Suprapubic skin (tissue), 4 donors: ENCODE data around the gene CCDC179. TPM values are rescaled to one million over a fixed set of nuclear protein-coding genes. Genes with fewer than 3 reads are reported as not detected.

Experiments used
- DNase-seq, 2 donors: peaks; one replicate each; pipeline ENCODE4 v3.0.0-alpha.2; 2019; ENCODE audit warnings: low spot score in 2 of 2
- H3K27ac ChIP-seq: fragments of 200-600 bp; sonication (generic); one replicate; pipeline ENCODE4 v1.5.1; 2019
- H3K27me3 ChIP-seq: fragments of 200-600 bp; sonication (generic); one replicate; pipeline ENCODE4 v1.5.1; 2019
- H3K36me3 ChIP-seq: fragments of 200-600 bp; sonication (generic); one replicate; pipeline ENCODE4 v1.5.1; 2019
- H3K4me1 ChIP-seq: fragments of 200-600 bp; sonication (generic); one replicate; pipeline ENCODE4 v1.5.1; 2019
- H3K4me3 ChIP-seq: fragments of 200-600 bp; sonication (generic); one replicate; pipeline ENCODE4 v1.5.1; 2019; ENCODE audit warnings: mild to moderate bottlenecking
- H3K9me3 ChIP-seq: fragments of 200-600 bp; sonication (generic); one replicate; pipeline ENCODE4 v1.5.1; 2019
- CTCF ChIP-seq, 2 donors: fragments of 200-600 bp in 1 of 2; fragments of 450-650 bp in 1 of 2; sonication (generic) in 1 of 2; IDR thresholded peaks; one replicate each; pipeline ENCODE4 v1.5.1; 2016 to 2019; ENCODE audit warnings: antibody characterized with exemption in 2 of 2, mild to moderate bottlenecking in 1 of 2, moderate library complexity in 1 of 2
- EP300 ChIP-seq: sonication (generic); formaldehyde crosslinking; IDR thresholded peaks from one replicate; pipeline ENCODE4 v1.6.1; 2017; ENCODE audit warnings: antibody characterized with exemption
- POLR2A ChIP-seq, 2 donors: fragments of 450-650 bp; IDR thresholded peaks; one replicate each; pipeline ENCODE4 v1.6.1; 2017; ENCODE audit warnings: antibody characterized with exemption in 2 of 2, mild to moderate bottlenecking in 2 of 2, moderate library complexity in 2 of 2
- POLR2AphosphoS5 ChIP-seq, 3 donors: sonication (generic); formaldehyde crosslinking; IDR thresholded peaks; one replicate each; pipeline ENCODE4 v1.6.1; 2017; ENCODE audit warnings: antibody characterized with exemption in 3 of 3
- WGBS: methylation state at CpG from one replicate; pipeline ENCODE4 v1.1.5; 2018; 5-methylcytosine and 5-hydroxymethylcytosine counted together
- total RNA-seq, 4 donors: library from RNA; depleted of rRNA; stranded (reverse); fragments of >200 nt; gene quantifications; one replicate each; pipeline ENCODE4 v1.1.0, GENCODE V29; 2016

Gene CCDC179
- total RNA-seq, 4 donors from 2014 or later = not detected

- H3K4me1 ChIP-seq = no peaks in the 10 kb centered on the region
- TF ChIP-seq POLR2A (IDR thresholded peaks at IDR 0.05) = no peak
- TF ChIP-seq POLR2AphosphoS5 (IDR thresholded peaks at IDR 0.05) = no peak
- TF ChIP-seq CTCF (IDR thresholded peaks at IDR 0.05) = no peak
- TF ChIP-seq EP300 = no peak
- no peaks in the 10 kb centered on the region for H3K27me3 ChIP-seq
- WGBS = 84% methylated on average over 2 of the region's 2 CpGs
- no peaks in the 10 kb centered on the region for H3K9me3 ChIP-seq
- no peak for DNase-seq
- no peaks in the 10 kb centered on the region for H3K36me3 ChIP-seq
- no peak overlapping the region for H3K4me3 ChIP-seq
- no peak overlapping the region for H3K27ac ChIP-seq
These were observed 30.0 kb upstream of the CCDC179 start for GRCh38 chr11:22890227-22890626.

- Histone ChIP-seq H3K4me1 (no peaks in the 10 kb centered on the region), H3K36me3 (no peaks in the 10 kb centered on the region), H3K27me3 (no peaks in the 10 kb centered on the region), H3K27ac (no peak overlapping the region), H3K9me3 (no peaks in the 10 kb centered on the region), H3K4me3 (no peak overlapping the region)
- no peak for TF ChIP-seq CTCF (IDR thresholded peaks at IDR 0.05)
- no peak for TF ChIP-seq EP300
- TF ChIP-seq POLR2A (IDR thresholded peaks at IDR 0.05) = no peak
- TF ChIP-seq POLR2AphosphoS5 (IDR thresholded peaks at IDR 0.05) = no peak
- no peak for DNase-seq
- 38% methylated on average over 1 of the region's 1 CpG for WGBS
These were observed 23.9 kb upstream of the CCDC179 start for GRCh38 chr11:22884217-22884616.

- Histone ChIP-seq H3K9me3 (no peaks in the 10 kb centered on the region), H3K27ac (no peak overlapping the region), H3K36me3 (no peaks in the 10 kb centered on the region), H3K4me3 (no peak overlapping the region), H3K27me3 (no peaks in the 10 kb centered on the region), H3K4me1 (no peaks in the 10 kb centered on the region)
- TF ChIP-seq EP300 (no peak), CTCF (IDR thresholded peaks at IDR 0.05) (no peak), POLR2A (IDR thresholded peaks at IDR 0.05) (no peak), POLR2AphosphoS5 (IDR thresholded peaks at IDR 0.05) (no peak)
- no peak for DNase-seq
- WGBS = 29% methylated on average over 2 of the region's 2 CpGs
These were observed 19.4 kb upstream of the CCDC179 start for GRCh38 chr11:22879630-22880029.

GRCh38 chr11:22878604-22879003 is 18.3 kb upstream of the CCDC179 start:
- H3K36me3 ChIP-seq = no peaks in the 10 kb centered on the region
- H3K4me1 ChIP-seq = no peaks in the 10 kb centered on the region
- no peak for TF ChIP-seq CTCF (IDR thresholded peaks at IDR 0.05)
- no peak for TF ChIP-seq EP300
- TF ChIP-seq POLR2AphosphoS5 (IDR thresholded peaks at IDR 0.05) = no peak
- H3K9me3 ChIP-seq = no peaks in the 10 kb centered on the region
- H3K27me3 ChIP-seq = no peaks in the 10 kb centered on the region
- no peak for DNase-seq
- no peak overlapping the region for H3K4me3 ChIP-seq
- H3K27ac ChIP-seq = no peak overlapping the region

GRCh38 chr11:22878039-22878438 is 17.8 kb upstream of the CCDC179 start:
- no peak overlapping the region for H3K4me3 ChIP-seq
- no peaks in the 10 kb centered on the region for H3K36me3 ChIP-seq
- H3K27me3 ChIP-seq = no peaks in the 10 kb centered on the region
- H3K27ac ChIP-seq = no peak overlapping the region
- no peak for DNase-seq
- TF ChIP-seq CTCF (IDR thresholded peaks at IDR 0.05) = no peak
- TF ChIP-seq POLR2AphosphoS5 (IDR thresholded peaks at IDR 0.05) = no peak
- TF ChIP-seq POLR2A (IDR thresholded peaks at IDR 0.05) = no peak
- no peak for TF ChIP-seq EP300
- H3K9me3 ChIP-seq = no peaks in the 10 kb centered on the region
- H3K4me1 ChIP-seq = no peaks in the 10 kb centered on the region
